Activated CD8-positive, alpha-beta memory T cell treated with anti-CD3 and anti-CD28 coated beads for 4 hours (primary cell): ENCODE measurements around the gene RABL2A.
"Not testable (repeated sequence)": the region's sequence is repeated elsewhere in the genome, so short reads cannot be mapped to it uniquely, and the experiment has no call there.

Experiments
- DNase-seq, 2 donors: peaks; one replicate each; pipeline ENCODE4 v3.0.0-alpha.2; 2020; ENCODE audit warnings: low read depth in 2 of 2

The RABL2A gene

GRCh38 chr2:113609822-113610221 is 17.2 kb upstream of the RABL2A start:
- DNase-seq = not testable (repeated sequence)

GRCh38 chr2:113621002-113621401 is 6.1 kb upstream of the RABL2A start:
- not testable (repeated sequence) for DNase-seq

- DNase-seq = not testable (repeated sequence)
Measured at GRCh38 chr2:113625906-113626305, 1.2 kb upstream of the RABL2A start.

- not testable (repeated sequence) for DNase-seq
Measured at GRCh38 chr2:113632849-113633345, 5.8 kb downstream of the RABL2A start.

GRCh38 chr2:113635358-113635757 is 8.3 kb downstream of the RABL2A start:
- DNase-seq = not testable (repeated sequence)

- not testable (repeated sequence) for DNase-seq
Measured at GRCh38 chr2:113636226-113636625, 9.2 kb downstream of the RABL2A start.

GRCh38 chr2:113638084-113638483 is 11.0 kb downstream of the RABL2A start:
- DNase-seq = not testable (repeated sequence)

GRCh38 chr2:113646217-113646616 is 19.2 kb downstream of the RABL2A start:
- not testable (repeated sequence) for DNase-seq

- DNase-seq = not testable (repeated sequence)
Measured at GRCh38 chr2:113650834-113651815, 24.1 kb downstream of the RABL2A start.

GRCh38 chr2:113652599-113652998 is 25.5 kb downstream of the RABL2A start:
- not testable (repeated sequence) for DNase-seq

GRCh38 chr2:113656031-113656624 is 29.1 kb downstream of the RABL2A start:
- not testable (repeated sequence) for DNase-seq

- not testable (repeated sequence) for DNase-seq
Measured at GRCh38 chr2:113657735-113658134, 30.7 kb downstream of the RABL2A start.

- not testable (repeated sequence) for DNase-seq
Measured at GRCh38 chr2:113663285-113664060, 36.4 kb downstream of the RABL2A start.

- DNase-seq = not testable (repeated sequence)
Measured at GRCh38 chr2:113664761-113665533, 37.9 kb downstream of the RABL2A start.

- not testable (repeated sequence) for DNase-seq
Measured at GRCh38 chr2:113669013-113669412, 41.9 kb downstream of the RABL2A start.

GRCh38 chr2:113672326-113672932 is 45.4 kb downstream of the RABL2A start:
- no peak for DNase-seq

GRCh38 chr2:113675875-113676274 is 48.8 kb downstream of the RABL2A start:
- no peak for DNase-seq

GRCh38 chr2:113676623-113677266 is 49.7 kb downstream of the RABL2A start:
- no peak for DNase-seq

- no peak for DNase-seq
Measured at GRCh38 chr2:113677330-113677729, 50.3 kb downstream of the RABL2A start.

GRCh38 chr2:113679457-113679856 is 52.4 kb downstream of the RABL2A start:
- DNase-seq = no peak
